Stimulated activated naive CD8-positive, alpha-beta T cell treated with anti-CD3 and anti-CD28 coated beads, Interleukin-15, Interleukin-2, amounts not matched to agents 100 U/mL and 50 U/mL, for 24 hours (primary cell): Measurements from ENCODE around the gene SPECC1L.
A peak's percentile ranks its signal among the peaks of the same experiment; 100 is the strongest.

ENCODE experiments used
- ATAC-seq: fragments of 150-1000 bp; cut with Tn5 transposase; one replicate; pipeline ENCODE4 v1.10.0; 2021
- DNase-seq: peaks from one replicate; pipeline ENCODE4 v3.0.0; 2021

Gene SPECC1L

GRCh38 chr22:24400034-24400725 is 129.5 kb downstream of the SPECC1L start:
- ATAC-seq (peak; percentile 43), DNase-seq (no peak)

- DNase-seq (no peak), ATAC-seq (no peak)
Measured at GRCh38 chr22:24400726-24401596, 130.3 kb downstream of the SPECC1L start.

- no peak for ATAC-seq
- DNase-seq = no peak
Measured at GRCh38 chr22:24401931-24402367, 131.3 kb downstream of the SPECC1L start.

- peak; percentile 72 for ATAC-seq
- no peak for DNase-seq
Measured at GRCh38 chr22:24402460-24403192, 132.0 kb downstream of the SPECC1L start.

GRCh38 chr22:24403346-24403745 is 132.7 kb downstream of the SPECC1L start:
- ATAC-seq (no peak), DNase-seq (no peak)

- ATAC-seq (no peak), DNase-seq (no peak)
Measured at GRCh38 chr22:24404561-24405275, 134.1 kb downstream of the SPECC1L start.

GRCh38 chr22:24405631-24406321 is 135.1 kb downstream of the SPECC1L start:
- no peak for ATAC-seq
- no peak for DNase-seq

- DNase-seq (no peak), ATAC-seq (no peak)
Measured at GRCh38 chr22:24406322-24407277, 136.0 kb downstream of the SPECC1L start.

GRCh38 chr22:24407278-24407665 is 136.6 kb downstream of the SPECC1L start:
- ATAC-seq = no peak
- DNase-seq = peak; percentile 15

GRCh38 chr22:24407884-24408283 is 137.3 kb downstream of the SPECC1L start:
- ATAC-seq (no peak), DNase-seq (no peak)

GRCh38 chr22:24408630-24409029 is 138.0 kb downstream of the SPECC1L start:
- ATAC-seq = no peak
- no peak for DNase-seq

- ATAC-seq (no peak), DNase-seq (no peak)
Measured at GRCh38 chr22:24409707-24410106, 139.1 kb downstream of the SPECC1L start.

- peak; percentile 41 for DNase-seq
- peak; percentile 79 for ATAC-seq
Measured at GRCh38 chr22:24410110-24410856, 139.7 kb downstream of the SPECC1L start.

- no peak for DNase-seq
- no peak for ATAC-seq
Measured at GRCh38 chr22:24411256-24412004, 140.8 kb downstream of the SPECC1L start.

GRCh38 chr22:24412274-24412673 is 141.6 kb downstream of the SPECC1L start:
- DNase-seq = no peak
- ATAC-seq = no peak

- no peak for ATAC-seq
- DNase-seq = no peak
Measured at GRCh38 chr22:24413271-24413670, 142.6 kb downstream of the SPECC1L start.

- no peak for ATAC-seq
- DNase-seq = no peak
Measured at GRCh38 chr22:24413736-24414385, 143.2 kb downstream of the SPECC1L start.

- ATAC-seq = no peak
Measured at GRCh38 chr22:24414523-24414922, 143.9 kb downstream of the SPECC1L start.

More at GRCh38 chr22:24414523-24414922, 143.9 kb downstream of the SPECC1L start:
- no peak for DNase-seq
